Activated B cell treated with CpG ODN at 0.5 μM for 24 hours (primary cell): ENCODE data around the gene ARFIP1. TPM values are rescaled to one million over a fixed set of nuclear protein-coding genes. Genes with fewer than 3 reads are reported as not detected.
"Not testable (repeated sequence)": the region's sequence is repeated elsewhere in the genome, so short reads cannot be mapped to it uniquely, and the experiment has no call there.

ENCODE experiments used
- ATAC-seq: fragments of 200-7000 bp; cut with Tn5 transposase; one replicate; pipeline ENCODE4 v1.10.0; 2021; ENCODE audit warnings: low read depth, mild to moderate bottlenecking, moderate library complexity
- CTCF ChIA-PET: fragments of 350-600 bp; sonication (Branson Sonifier 250); formaldehyde crosslinking; loops from one replicate; lab custom pipeline; 2021; ENCODE audit warnings: antibody characterized with exemption; lab: Charles Lee
- POLR2A ChIA-PET: fragments of 350-600 bp; sonication (Branson Sonifier 250); formaldehyde crosslinking; loops from one replicate; lab custom pipeline; 2021; ENCODE audit warnings: antibody characterized with exemption; lab: Charles Lee
- DNase-seq: peaks from one replicate; pipeline ENCODE4 v3.0.0; 2022
- H3K27ac Mint-ChIP-seq: one replicate; pipeline ENCODE4 v1.8.0; 2020; ENCODE audit warnings: mixed read lengths
- H3K27me3 Mint-ChIP-seq: one replicate; pipeline ENCODE4 v1.8.0; 2021; ENCODE audit warnings: mixed read lengths
- H3K36me3 Mint-ChIP-seq: one replicate; pipeline ENCODE4 v1.8.0; 2021; ENCODE audit warnings: low read depth, mixed read lengths
- H3K4me1 Mint-ChIP-seq: one replicate; pipeline ENCODE4 v1.8.0; 2021; ENCODE audit warnings: mixed read lengths
- H3K4me3 Mint-ChIP-seq: one replicate; pipeline ENCODE4 v1.8.0; 2020; ENCODE audit warnings: mild to moderate bottlenecking, mixed read lengths
- H3K9me3 Mint-ChIP-seq: one replicate; pipeline ENCODE4 v1.8.0; 2020; ENCODE audit warnings: mixed read lengths
- intact Hi-C: fragments of 100-400 bp; cut with micrococcal nuclease; formaldehyde crosslinking; loops from one replicate; pipeline ENCODE4 v1.15.1; 2024
- total RNA-seq: library from RNA; stranded (reverse); gene quantifications from 2 replicates; pipeline ENCODE4 v1.2.3, GENCODE V29; 2022
- TF ChIP-seq, protein P1 (sequence below): fragments of 200-600 bp; IDR thresholded peaks from one replicate; pipeline ENCODE4 v1.8.0; 2022; ENCODE audit warnings: antibody characterized with exemption, mild to moderate bottlenecking

Gene ARFIP1
- total RNA-seq, 1 donor from 2014 or later: 19.5 TPM

- intact Hi-C loops: no loop called here
- CTCF ChIA-PET: no interaction called here
These were observed 77.2 kb downstream of the ARFIP1 start for GRCh38 chr4:152856960-152857359.

GRCh38 chr4:152858934-152859333 lies 79.2 kb downstream of the ARFIP1 start:
- Mint-ChIP-seq H3K4me1 (no peaks in the 10 kb centered on the region), H3K9me3 (peaks cover 5% of the 10 kb centered on the region), H3K36me3 (peaks cover 15% of the 10 kb centered on the region), H3K4me3 (no peak overlapping the region), H3K27ac (no peak overlapping the region), H3K27me3 (no peaks in the 10 kb centered on the region)
- DNase-seq (no peak), ATAC-seq (no peak)
- POLR2A ChIA-PET: no interaction called here
- TF ChIP-seq, protein P1, sequence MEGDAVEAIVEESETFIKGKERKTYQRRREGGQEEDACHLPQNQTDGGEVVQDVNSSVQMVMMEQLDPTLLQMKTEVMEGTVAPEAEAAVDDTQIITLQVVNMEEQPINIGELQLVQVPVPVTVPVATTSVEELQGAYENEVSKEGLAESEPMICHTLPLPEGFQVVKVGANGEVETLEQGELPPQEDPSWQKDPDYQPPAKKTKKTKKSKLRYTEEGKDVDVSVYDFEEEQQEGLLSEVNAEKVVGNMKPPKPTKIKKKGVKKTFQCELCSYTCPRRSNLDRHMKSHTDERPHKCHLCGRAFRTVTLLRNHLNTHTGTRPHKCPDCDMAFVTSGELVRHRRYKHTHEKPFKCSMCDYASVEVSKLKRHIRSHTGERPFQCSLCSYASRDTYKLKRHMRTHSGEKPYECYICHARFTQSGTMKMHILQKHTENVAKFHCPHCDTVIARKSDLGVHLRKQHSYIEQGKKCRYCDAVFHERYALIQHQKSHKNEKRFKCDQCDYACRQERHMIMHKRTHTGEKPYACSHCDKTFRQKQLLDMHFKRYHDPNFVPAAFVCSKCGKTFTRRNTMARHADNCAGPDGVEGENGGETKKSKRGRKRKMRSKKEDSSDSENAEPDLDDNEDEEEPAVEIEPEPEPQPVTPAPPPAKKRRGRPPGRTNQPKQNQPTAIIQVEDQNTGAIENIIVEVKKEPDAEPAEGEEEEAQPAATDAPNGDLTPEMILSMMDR: no peak
- CTCF ChIA-PET: no interaction called here
- intact Hi-C loops: no loop called here

More at GRCh38 chr4:152856960-152857359, 77.2 kb downstream of the ARFIP1 start:
- POLR2A ChIA-PET: no interaction called here
- Mint-ChIP-seq H3K27ac (no peak overlapping the region), H3K4me3 (no peak overlapping the region), H3K27me3 (no peaks in the 10 kb centered on the region), H3K36me3 (peaks cover 21% of the 10 kb centered on the region), H3K9me3 (peaks cover 16% of the 10 kb centered on the region), H3K4me1 (no peaks in the 10 kb centered on the region)
- ATAC-seq (no peak), DNase-seq (no peak)
- TF ChIP-seq, protein P1: no peak

GRCh38 chr4:152860046-152860445 lies 80.3 kb downstream of the ARFIP1 start:
- POLR2A ChIA-PET: no interaction called here

GRCh38 chr4:152862608-152863007 lies 82.9 kb downstream of the ARFIP1 start:
- Mint-ChIP-seq H3K36me3 (peaks cover 23% of the 10 kb centered on the region), H3K9me3 (no peaks in the 10 kb centered on the region), H3K27ac (no peak overlapping the region), H3K4me1 (no peaks in the 10 kb centered on the region), H3K4me3 (no peak overlapping the region), H3K27me3 (no peaks in the 10 kb centered on the region)
- POLR2A ChIA-PET: no interaction called here
- no peak for DNase-seq
- ATAC-seq: no peak
- intact Hi-C loops: no loop called here
- TF ChIP-seq, protein P1: no peak
- CTCF ChIA-PET: no interaction called here

More at GRCh38 chr4:152860046-152860445, 80.3 kb downstream of the ARFIP1 start:
- H3K27ac Mint-ChIP-seq: no peak overlapping the region
- CTCF ChIA-PET: no interaction called here
- TF ChIP-seq, protein P1: no peak
- H3K4me3 Mint-ChIP-seq: no peak overlapping the region
- no peaks in the 10 kb centered on the region for H3K9me3 Mint-ChIP-seq
- intact Hi-C loops: no loop called here
- DNase-seq: no peak
- H3K27me3 Mint-ChIP-seq: no peaks in the 10 kb centered on the region
- peaks cover 16% of the 10 kb centered on the region for H3K36me3 Mint-ChIP-seq
- ATAC-seq: no peak
- H3K4me1 Mint-ChIP-seq: no peaks in the 10 kb centered on the region

DNA sequence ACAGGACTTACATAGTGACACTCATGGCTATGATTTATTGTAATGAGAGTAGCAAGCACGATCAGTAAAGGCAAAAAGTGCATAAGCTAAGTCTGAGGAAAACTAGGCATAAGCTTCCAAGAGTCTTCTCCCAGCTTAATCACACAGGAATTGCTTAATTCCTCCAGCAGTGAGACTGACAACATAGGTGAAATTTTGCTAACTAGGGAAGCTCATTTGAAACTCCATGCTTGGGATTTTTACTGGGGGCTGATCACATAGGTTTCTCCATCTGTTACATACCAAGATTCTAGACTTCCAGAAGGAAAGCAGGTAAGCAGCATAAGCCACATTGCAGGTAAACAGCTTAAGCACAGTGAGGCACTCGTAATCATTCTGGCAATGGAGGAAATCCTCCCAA lies 84.6 kb downstream of the ARFIP1 start:
- ChIA-PET POLR2A (no interaction called here), CTCF (no interaction called here)
- Mint-ChIP-seq H3K36me3 (peaks cover 28% of the 10 kb centered on the region), H3K4me1 (no peaks in the 10 kb centered on the region), H3K4me3 (no peak overlapping the region), H3K9me3 (no peaks in the 10 kb centered on the region), H3K27me3 (no peaks in the 10 kb centered on the region), H3K27ac (no peak overlapping the region)
- intact Hi-C loops: loop anchor here (2.0 kb wide), 1 partner anchor 18 kb away; no protein-coding TSS in a partner anchor
- no peak for DNase-seq
- TF ChIP-seq, protein P1: no peak
- no peak for ATAC-seq

GRCh38 chr4:152866432-152866993 lies 86.8 kb downstream of the ARFIP1 start:
- CTCF ChIA-PET, POLR2A ChIA-PET, ATAC-seq, H3K4me3 Mint-ChIP-seq, H3K4me1 Mint-ChIP-seq, intact Hi-C loops, H3K27ac Mint-ChIP-seq, DNase-seq, H3K27me3 Mint-ChIP-seq, H3K9me3 Mint-ChIP-seq: not testable (repeated sequence)
- H3K36me3 Mint-ChIP-seq: peaks cover 29% of the 10 kb centered on the region
